CD14-positive monocyte (primary cell): ENCODE measurements around the gene TNNI3K. TPM values are rescaled to one million over a fixed set of nuclear protein-coding genes. Genes with fewer than 3 reads are reported as not detected.

Experiments used
- DNase-seq, 3 donors: peaks; one replicate each; pipeline ENCODE4 v3.0.0-alpha.2; 2011 to 2022
- H2AFZ ChIP-seq: 2 replicates; pipeline ENCODE4 v1.6.0; 2012; ENCODE audit warnings: mild to moderate bottlenecking, low read depth, low read length, inconsistent platforms; ENCODE audit not compliant: insufficient read depth, poor library complexity, severe bottlenecking
- H3K27ac ChIP-seq, 2 donors: 1 replicate in 1 of 2; 2 replicates in 1 of 2; pipeline ENCODE4 v1.5.1; 2012 to 2013; ENCODE audit warnings: low read length in 2 of 2, control low read depth in 1 of 2, inconsistent platforms in 1 of 2, low read depth in 1 of 2, mild to moderate bottlenecking in 1 of 2
- H3K27me3 ChIP-seq, 2 donors: one replicate each; pipeline versions ENCODE4 v1.6.0 to v1.6.1; 2011 to 2013; ENCODE audit warnings: low read length in 2 of 2; ENCODE audit not compliant: control insufficient read depth in 2 of 2, insufficient read depth in 2 of 2
- H3K36me3 ChIP-seq, 2 donors: replicated peaks in 1 of 2; 1 replicate in 1 of 2; 2 replicates in 1 of 2; pipeline versions ENCODE4 v1.5.1 to v1.6.1; 2012 to 2013; ENCODE audit warnings: low read length in 2 of 2, control low read depth in 1 of 2, inconsistent platforms in 1 of 2, mild to moderate bottlenecking in 1 of 2; ENCODE audit not compliant: insufficient read depth in 2 of 2, control insufficient read depth in 1 of 2
- H3K4me1 ChIP-seq, 2 donors: 1 replicate in 1 of 2; 2 replicates in 1 of 2; pipeline versions ENCODE4 v1.5.1 to v1.6.1; 2012 to 2013; ENCODE audit warnings: low read length in 2 of 2, control low read depth in 1 of 2, inconsistent platforms in 1 of 2, mild to moderate bottlenecking in 1 of 2, moderate library complexity in 1 of 2; ENCODE audit not compliant: insufficient read depth in 2 of 2, control insufficient read depth in 1 of 2
- H3K4me2 ChIP-seq: replicated peaks from 2 replicates; pipeline ENCODE3; 2012; ENCODE audit warnings: low read length, moderate library complexity, mild to moderate bottlenecking; ENCODE audit not compliant: poor library complexity, severe bottlenecking; ENCODE audit errors: extremely low read depth
- H3K4me3 ChIP-seq, 3 experiments: fragments of 200-600 bp in 1 of 3; sonication (generic) in 1 of 3; replicated peaks in 1 of 3; 1 replicate in 2 of 3; 2 replicates in 1 of 3; pipeline ENCODE4 v1.5.1; 2011 to 2013; ENCODE audit warnings: low read length in 3 of 3, mild to moderate bottlenecking in 3 of 3, control low read depth in 2 of 3, low read depth in 2 of 3, inconsistent platforms in 1 of 3, moderate library complexity in 1 of 3
- H3K79me2 ChIP-seq: 2 replicates; pipeline ENCODE4 v1.6.0; 2012; ENCODE audit warnings: mild to moderate bottlenecking, control low read depth, inconsistent platforms, low read length, moderate library complexity; ENCODE audit not compliant: insufficient read depth
- H3K9ac ChIP-seq: 2 replicates; pipeline ENCODE4 v1.6.0; 2017; ENCODE audit warnings: low read length, mild to moderate bottlenecking; ENCODE audit not compliant: insufficient read depth, poor library complexity, severe bottlenecking
- H3K9me3 ChIP-seq, 2 donors: replicated peaks in 1 of 2; 1 replicate in 1 of 2; 2 replicates in 1 of 2; pipeline versions ENCODE4 v1.5.1 to v1.6.1; 2012 to 2013; ENCODE audit warnings: low read length in 2 of 2, control low read depth in 1 of 2; ENCODE audit not compliant: control insufficient read depth in 1 of 2, insufficient read depth in 1 of 2
- H4K20me1 ChIP-seq: 2 replicates; pipeline ENCODE4 v1.6.0; 2012; ENCODE audit warnings: mild to moderate bottlenecking, low read length, control low read depth, moderate library complexity; ENCODE audit not compliant: insufficient read depth
- H3K27ac Mint-ChIP-seq, 7 donors: one replicate each; pipeline ENCODE4 v1.8.0; 2020; ENCODE audit warnings: mild to moderate bottlenecking in 7 of 7, mixed read lengths in 7 of 7, moderate library complexity in 6 of 7, inconsistent platforms in 2 of 7
- H3K27me3 Mint-ChIP-seq, 3 donors: one replicate each; pipeline ENCODE4 v1.8.0; 2021 to 2022; ENCODE audit warnings: low read depth in 3 of 3, mild to moderate bottlenecking in 3 of 3, mixed read lengths in 3 of 3, moderate library complexity in 3 of 3, inconsistent platforms in 1 of 3
- H3K36me3 Mint-ChIP-seq, 2 donors: one replicate each; pipeline ENCODE4 v1.8.0; 2020; ENCODE audit warnings: mixed read lengths in 2 of 2, inconsistent platforms in 1 of 2, mild to moderate bottlenecking in 1 of 2
- H3K4me1 Mint-ChIP-seq: one replicate; pipeline ENCODE4 v1.8.0; 2020; ENCODE audit warnings: mild to moderate bottlenecking, mixed read lengths
- H3K4me3 Mint-ChIP-seq, 2 donors: one replicate each; pipeline ENCODE4 v1.8.0; 2020; ENCODE audit warnings: mild to moderate bottlenecking in 2 of 2, mixed read lengths in 2 of 2, moderate library complexity in 1 of 2
- H3K9me3 Mint-ChIP-seq, 7 donors: one replicate each; pipeline ENCODE4 v1.8.0; 2020 to 2022; ENCODE audit warnings: mixed read lengths in 7 of 7, mild to moderate bottlenecking in 6 of 7, moderate library complexity in 6 of 7, inconsistent platforms in 2 of 7
- CTCF ChIP-seq: fragments of 200-600 bp; IDR thresholded peaks from one replicate; pipeline ENCODE4 v1.8.0; 2022; ENCODE audit warnings: antibody characterized with exemption, mild to moderate bottlenecking
- WGBS: methylation state at CpG from one replicate; pipeline ENCODE4 v1.1.5; 2013; ENCODE audit warnings: missing lambda C conversion rate; ENCODE audit not compliant: insufficient coverage; 5-methylcytosine and 5-hydroxymethylcytosine counted together
- intact Hi-C, 2 donors: fragments of 100-400 bp; cut with micrococcal nuclease; formaldehyde crosslinking; loops; one replicate each; pipeline versions ENCODE4 v1.15.0 to v1.15.1; 2023
- polyA plus RNA-seq, 3 donors: library from polyadenylated mRNA; depleted of rRNA in 1 of 3; unstranded in 2 of 3; stranded (reverse) in 1 of 3; fragments of 300-500 nt in 2 of 3; fragments of >200 nt in 1 of 3; fragmentation: Illumina TruSeq in 2 of 3; gene quantifications; 1 replicate in 2 of 3; 2 replicates in 1 of 3; pipeline ENCODE4 v1.2.3, GENCODE V29; 2012 to 2021

Gene TNNI3K
- polyA plus RNA-seq, 3 donors, result 0.51 TPM; not detected in 2

GRCh38 chr1:74205266-74205665, 29.9 kb upstream of the TNNI3K start:
- WGBS, result no CpG with 5 or more reads among the region's 2 CpGs
- no peaks in the 10 kb centered on the region for H3K27me3 Mint-ChIP-seq
- intact Hi-C loops, result no loop called here
- no peak overlapping the region for H3K4me3 Mint-ChIP-seq
- no peak overlapping the region for H2AFZ ChIP-seq
- no peaks in the 10 kb centered on the region for H3K79me2 ChIP-seq
- TF ChIP-seq CTCF, result no peak
- H4K20me1 ChIP-seq, result no peaks in the 10 kb centered on the region
- peaks cover 0 to under 1% (median 0%) of the 10 kb centered on the region in 7 donors for H3K9me3 Mint-ChIP-seq
- H3K9ac ChIP-seq, result no peak overlapping the region
- H3K27me3 ChIP-seq, result no peaks in the 10 kb centered on the region
- no peak for DNase-seq
- no peak overlapping the region for H3K27ac Mint-ChIP-seq
- peaks cover 48 to 69% of the 10 kb centered on the region in 2 donors for H3K36me3 ChIP-seq
- no peak overlapping the region for H3K4me2 ChIP-seq
- no peaks in the 10 kb centered on the region for H3K9me3 ChIP-seq
- no peak overlapping the region for H3K27ac ChIP-seq
- H3K4me1 ChIP-seq, result no peaks in the 10 kb centered on the region
- H3K36me3 Mint-ChIP-seq, result peaks cover 50 to 61% of the 10 kb centered on the region in 2 donors
- H3K4me3 ChIP-seq, result no peak overlapping the region
- H3K4me1 Mint-ChIP-seq, result no peaks in the 10 kb centered on the region

- Mint-ChIP-seq H3K27me3 (peaks cover 0 to 2% (median 0%) of the 10 kb centered on the region in 3 donors), H3K9me3 (peaks cover 0 to 4% (median 0%) of the 10 kb centered on the region in 7 donors), H3K27ac (no peak overlapping the region), H3K36me3 (no peaks in the 10 kb centered on the region), H3K4me1 (no peaks in the 10 kb centered on the region), H3K4me3 (no peak overlapping the region)
- Histone ChIP-seq H4K20me1 (no peaks in the 10 kb centered on the region), H3K9me3 (no peaks in the 10 kb centered on the region), H3K27ac (no peak overlapping the region), H3K4me2 (no peak overlapping the region), H3K9ac (no peak overlapping the region), H3K79me2 (no peaks in the 10 kb centered on the region), H3K27me3 (no peaks in the 10 kb centered on the region), H3K36me3 (no peaks in the 10 kb centered on the region), H2AFZ (no peak overlapping the region), H3K4me3 (no peak overlapping the region), H3K4me1 (no peaks in the 10 kb centered on the region)
- no CpG with 5 or more reads among the region's 1 CpG for WGBS
- no peak for DNase-seq
- intact Hi-C loops, result no loop called here
- no peak for TF ChIP-seq CTCF
Measured at GRCh38 chr1:74215229-74215628, 20.0 kb upstream of the TNNI3K start.
